ENCODE measurements around the gene UROD. TPM values are rescaled to one million over a fixed set of nuclear protein-coding genes. Genes with fewer than 3 reads are reported as not detected.

Gene UROD
- total and polyA plus RNA-seq, 5 donors = 71.9 to 91.0 (median 83.8) TPM

- Histone ChIP-seq H3K4me1 (ENCODE audit: control insufficient read depth, insufficient read depth, low read length) (peaks cover 3% of the 10 kb centered on the region), H3K4me3 (ENCODE audit: low read length) (no peak overlapping the region), H3K27ac (ENCODE audit: low read length) (no peak overlapping the region), H3K27me3 (ENCODE audit: control insufficient read depth, insufficient read depth) (no peaks in the 10 kb centered on the region), H3K9me3 (ENCODE audit: control insufficient read depth, low read length) (no peaks in the 10 kb centered on the region)
- no peak for ATAC-seq
- intact Hi-C loops (cut with DNase I) = loop anchor here in 1 of 4 donors (2.0 kb wide), 1 partner anchor 283 kb away; no protein-coding TSS in a partner anchor
- no peak for DNase-seq
- 78% methylated on average over 2 of the region's 2 CpGs for WGBS
These were observed 4.1 kb downstream of the UROD start for GRCh38 chr1:45016090-45016697.

GRCh38 chr1:45016767-45017166 is 4.7 kb downstream of the UROD start:
- intact Hi-C loops (cut with DNase I) = loop anchor here in 1 of 4 donors (2.0 kb wide), 1 partner anchor 282 kb away; no protein-coding TSS in a partner anchor
- no peak for ATAC-seq
- Histone ChIP-seq H3K4me1 (ENCODE audit: control insufficient read depth, insufficient read depth, low read length) (no peaks in the 10 kb centered on the region), H3K4me3 (ENCODE audit: low read length) (no peak overlapping the region), H3K9me3 (ENCODE audit: control insufficient read depth, low read length) (no peaks in the 10 kb centered on the region), H3K27ac (ENCODE audit: low read length) (no peak overlapping the region), H3K27me3 (ENCODE audit: control insufficient read depth, insufficient read depth) (no peaks in the 10 kb centered on the region)
- DNase-seq = no peak
- WGBS = 63% methylated on average over 6 of the region's 6 CpGs

GRCh38 chr1:45018599-45019230 is 6.7 kb downstream of the UROD start:
- no peaks in the 10 kb centered on the region for H3K27me3 ChIP-seq (ENCODE audit: control insufficient read depth, insufficient read depth)
- WGBS = 65% methylated on average over 16 of the region's 16 CpGs
- ATAC-seq (peak; percentile 50 to 69), DNase-seq (peak in 2 of 3 donors; percentile 46 to 56)
- intact Hi-C loops (cut with DNase I) = no loop called here
- H3K4me1 ChIP-seq (ENCODE audit: control insufficient read depth, insufficient read depth, low read length) = no peaks in the 10 kb centered on the region
- H3K4me3 ChIP-seq (ENCODE audit: low read length) = no peak overlapping the region
- no peak overlapping the region for H3K27ac ChIP-seq (ENCODE audit: low read length)
- no peaks in the 10 kb centered on the region for H3K9me3 ChIP-seq (ENCODE audit: control insufficient read depth, low read length)

GRCh38 chr1:45023663-45024062 is 11.6 kb downstream of the UROD start:
- 92% methylated on average over 1 of the region's 1 CpG for whole genome bisulfite sequencing
- Histone ChIP-seq H3K4me1 (ENCODE audit: control insufficient read depth, insufficient read depth, low read length) (no peaks in the 10 kb centered on the region), H3K27me3 (ENCODE audit: control insufficient read depth, insufficient read depth) (no peaks in the 10 kb centered on the region), H3K27ac (ENCODE audit: low read length) (no peak overlapping the region), H3K4me3 (ENCODE audit: low read length) (no peak overlapping the region), H3K9me3 (ENCODE audit: control insufficient read depth, low read length) (no peaks in the 10 kb centered on the region)
- intact Hi-C loops (cut with DNase I) = no loop called here
- DNase-seq (no peak), ATAC-seq (no peak)

- no peak for DNase-seq
- no peak overlapping the region for H3K4me3 ChIP-seq (ENCODE audit: low read length)
- H3K9me3 ChIP-seq (ENCODE audit: control insufficient read depth, low read length) = no peaks in the 10 kb centered on the region
- H3K27ac ChIP-seq (ENCODE audit: low read length) = no peak overlapping the region
- no peaks in the 10 kb centered on the region for H3K4me1 ChIP-seq (ENCODE audit: control insufficient read depth, insufficient read depth, low read length)
- H3K27me3 ChIP-seq (ENCODE audit: control insufficient read depth, insufficient read depth) = no peaks in the 10 kb centered on the region
- no peak for ATAC-seq
- 88% methylated on average over 1 of the region's 1 CpG for WGBS
- intact Hi-C loops (cut with DNase I) = no loop called here
These were observed 14.4 kb downstream of the UROD start for GRCh38 chr1:45026446-45026845.

- WGBS = 78% methylated on average over 2 of the region's 2 CpGs
- ATAC-seq (no peak), DNase-seq (no peak)
- Histone ChIP-seq H3K4me3 (ENCODE audit: low read length) (no peak overlapping the region), H3K27ac (ENCODE audit: low read length) (no peak overlapping the region), H3K9me3 (ENCODE audit: control insufficient read depth, low read length) (no peaks in the 10 kb centered on the region), H3K4me1 (ENCODE audit: control insufficient read depth, insufficient read depth, low read length) (no peaks in the 10 kb centered on the region), H3K27me3 (ENCODE audit: control insufficient read depth, insufficient read depth) (no peaks in the 10 kb centered on the region)
- intact Hi-C loops (cut with DNase I) = no loop called here
These were observed 20.8 kb downstream of the UROD start for GRCh38 chr1:45032837-45033236.

GRCh38 chr1:45033356-45033755 is 21.3 kb downstream of the UROD start:
- no peak for ATAC-seq
- intact Hi-C loops (cut with DNase I) = no loop called here
- Histone ChIP-seq H3K9me3 (ENCODE audit: control insufficient read depth, low read length) (no peaks in the 10 kb centered on the region), H3K27ac (ENCODE audit: low read length) (no peak overlapping the region), H3K4me3 (ENCODE audit: low read length) (no peak overlapping the region), H3K27me3 (ENCODE audit: control insufficient read depth, insufficient read depth) (no peaks in the 10 kb centered on the region), H3K4me1 (ENCODE audit: control insufficient read depth, insufficient read depth, low read length) (no peaks in the 10 kb centered on the region)
- WGBS = 95% methylated on average over 1 of the region's 1 CpG
- DNase-seq = no peak

GRCh38 chr1:45035631-45036301 is 23.7 kb downstream of the UROD start:
- H3K4me1 ChIP-seq (ENCODE audit: control insufficient read depth, insufficient read depth, low read length) = no peaks in the 10 kb centered on the region
- no peak for ATAC-seq
- no peaks in the 10 kb centered on the region for H3K9me3 ChIP-seq (ENCODE audit: control insufficient read depth, low read length)
- no peak overlapping the region for H3K4me3 ChIP-seq (ENCODE audit: low read length)
- DNase-seq = no peak
- 74% methylated on average over 7 of the region's 7 CpGs for WGBS
- no peaks in the 10 kb centered on the region for H3K27me3 ChIP-seq (ENCODE audit: control insufficient read depth, insufficient read depth)
- intact Hi-C loops (cut with DNase I) = no loop called here
- H3K27ac ChIP-seq (ENCODE audit: low read length) = no peak overlapping the region

- no peak for DNase-seq
- no peak for ATAC-seq
- Histone ChIP-seq H3K4me3 (ENCODE audit: low read length) (no peak overlapping the region), H3K27me3 (ENCODE audit: control insufficient read depth, insufficient read depth) (no peaks in the 10 kb centered on the region), H3K9me3 (ENCODE audit: control insufficient read depth, low read length) (no peaks in the 10 kb centered on the region), H3K4me1 (ENCODE audit: control insufficient read depth, insufficient read depth, low read length) (no peaks in the 10 kb centered on the region), H3K27ac (ENCODE audit: low read length) (no peak overlapping the region)
- intact Hi-C loops (cut with DNase I) = no loop called here
These were observed 25.4 kb downstream of the UROD start for GRCh38 chr1:45037456-45037855.

GRCh38 chr1:45038240-45038639 is 26.2 kb downstream of the UROD start:
- Histone ChIP-seq H3K27ac (ENCODE audit: low read length) (no peak overlapping the region), H3K9me3 (ENCODE audit: control insufficient read depth, low read length) (no peaks in the 10 kb centered on the region), H3K4me3 (ENCODE audit: low read length) (no peak overlapping the region), H3K4me1 (ENCODE audit: control insufficient read depth, insufficient read depth, low read length) (no peaks in the 10 kb centered on the region), H3K27me3 (ENCODE audit: control insufficient read depth, insufficient read depth) (no peaks in the 10 kb centered on the region)
- intact Hi-C loops (cut with DNase I) = no loop called here
- ATAC-seq = no peak
- WGBS = 93% methylated on average over 2 of the region's 2 CpGs
- DNase-seq = no peak

GRCh38 chr1:45038661-45039364 is 26.8 kb downstream of the UROD start:
- Histone ChIP-seq H3K27me3 (ENCODE audit: control insufficient read depth, insufficient read depth) (no peaks in the 10 kb centered on the region), H3K9me3 (ENCODE audit: control insufficient read depth, low read length) (no peaks in the 10 kb centered on the region), H3K4me3 (ENCODE audit: low read length) (no peak overlapping the region), H3K4me1 (ENCODE audit: control insufficient read depth, insufficient read depth, low read length) (no peaks in the 10 kb centered on the region), H3K27ac (ENCODE audit: low read length) (no peak overlapping the region)
- no peak for ATAC-seq
- WGBS = 84% methylated on average over 8 of the region's 8 CpGs
- DNase-seq = no peak
- intact Hi-C loops (cut with DNase I) = no loop called here
